Peyer's patch (tissue), 4 donors: ENCODE results near the gene CD300LB.

Experiments
- POLR2A ChIP-seq, 2 donors: fragments of 450-650 bp; IDR thresholded peaks; one replicate each; pipeline ENCODE4 v1.5.1; 2017; ENCODE audit warnings: antibody characterized with exemption in 2 of 2, mild to moderate bottlenecking in 2 of 2, moderate library complexity in 2 of 2
- TF ChIP-seq, protein P1 (sequence below), 6 experiments: fragments of 450-650 bp in 4 of 6; fragments of 200-600 bp in 2 of 6; sonication (generic) in 1 of 6; IDR thresholded peaks; one replicate each; pipeline ENCODE4 v1.5.1; 2017 to 2019; ENCODE audit warnings: antibody characterized with exemption in 6 of 6, mild to moderate bottlenecking in 3 of 6, moderate library complexity in 1 of 6

DNA sequence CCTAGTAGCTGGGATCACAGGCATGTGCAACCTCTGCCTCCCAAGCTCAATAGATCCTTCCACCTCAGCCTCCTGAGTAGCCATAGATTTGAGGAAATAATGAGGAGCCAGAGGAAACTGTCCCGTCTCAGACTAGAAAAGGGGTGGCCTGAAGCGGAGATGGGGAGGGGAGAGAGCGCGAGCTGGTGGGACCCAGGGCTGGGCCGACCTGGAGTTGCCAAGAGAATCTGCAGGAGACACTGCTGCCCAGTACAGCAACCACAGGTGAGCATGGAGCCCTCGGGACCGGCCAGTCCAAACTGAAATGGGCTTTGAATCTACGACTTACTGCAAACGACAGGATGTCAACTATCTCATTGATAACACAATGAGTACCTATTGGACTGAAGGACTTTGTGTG lies 40.6 kb downstream of the CD300LB start:
- TF ChIP-seq, protein P1, sequence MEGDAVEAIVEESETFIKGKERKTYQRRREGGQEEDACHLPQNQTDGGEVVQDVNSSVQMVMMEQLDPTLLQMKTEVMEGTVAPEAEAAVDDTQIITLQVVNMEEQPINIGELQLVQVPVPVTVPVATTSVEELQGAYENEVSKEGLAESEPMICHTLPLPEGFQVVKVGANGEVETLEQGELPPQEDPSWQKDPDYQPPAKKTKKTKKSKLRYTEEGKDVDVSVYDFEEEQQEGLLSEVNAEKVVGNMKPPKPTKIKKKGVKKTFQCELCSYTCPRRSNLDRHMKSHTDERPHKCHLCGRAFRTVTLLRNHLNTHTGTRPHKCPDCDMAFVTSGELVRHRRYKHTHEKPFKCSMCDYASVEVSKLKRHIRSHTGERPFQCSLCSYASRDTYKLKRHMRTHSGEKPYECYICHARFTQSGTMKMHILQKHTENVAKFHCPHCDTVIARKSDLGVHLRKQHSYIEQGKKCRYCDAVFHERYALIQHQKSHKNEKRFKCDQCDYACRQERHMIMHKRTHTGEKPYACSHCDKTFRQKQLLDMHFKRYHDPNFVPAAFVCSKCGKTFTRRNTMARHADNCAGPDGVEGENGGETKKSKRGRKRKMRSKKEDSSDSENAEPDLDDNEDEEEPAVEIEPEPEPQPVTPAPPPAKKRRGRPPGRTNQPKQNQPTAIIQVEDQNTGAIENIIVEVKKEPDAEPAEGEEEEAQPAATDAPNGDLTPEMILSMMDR (IDR thresholded peaks at IDR 0.05) = no peak
- no peak for TF ChIP-seq POLR2A (IDR thresholded peaks at IDR 0.05)
